Measurements from ENCODE around the gene IL17RA.

The IL17RA gene

DNA sequence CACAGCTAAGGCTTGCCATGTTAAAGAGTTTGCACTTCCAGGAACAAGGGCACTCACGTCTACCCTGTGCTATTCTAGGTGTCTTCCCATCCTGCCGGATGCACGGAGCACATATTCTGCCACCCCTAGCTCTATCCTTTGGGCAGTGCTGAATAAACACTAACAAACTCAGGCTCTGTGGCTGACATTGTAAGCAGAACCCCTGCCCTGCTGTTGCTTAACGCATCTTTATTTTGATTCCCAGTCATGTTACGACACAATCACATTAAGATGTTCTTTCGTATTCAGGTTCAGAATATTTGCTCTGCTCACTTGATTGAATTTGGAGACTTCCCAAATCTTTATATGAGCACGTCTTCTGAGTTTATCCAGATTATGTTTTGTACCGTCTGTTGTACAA is 77.9 kb downstream of the IL17RA start:
- no peak overlapping the region for H3K4me3 ChIP-seq (ENCODE audit: low read depth, low read length)
- DNase-seq (ENCODE audit: low read depth): no peak
- TF ChIP-seq, protein P1, sequence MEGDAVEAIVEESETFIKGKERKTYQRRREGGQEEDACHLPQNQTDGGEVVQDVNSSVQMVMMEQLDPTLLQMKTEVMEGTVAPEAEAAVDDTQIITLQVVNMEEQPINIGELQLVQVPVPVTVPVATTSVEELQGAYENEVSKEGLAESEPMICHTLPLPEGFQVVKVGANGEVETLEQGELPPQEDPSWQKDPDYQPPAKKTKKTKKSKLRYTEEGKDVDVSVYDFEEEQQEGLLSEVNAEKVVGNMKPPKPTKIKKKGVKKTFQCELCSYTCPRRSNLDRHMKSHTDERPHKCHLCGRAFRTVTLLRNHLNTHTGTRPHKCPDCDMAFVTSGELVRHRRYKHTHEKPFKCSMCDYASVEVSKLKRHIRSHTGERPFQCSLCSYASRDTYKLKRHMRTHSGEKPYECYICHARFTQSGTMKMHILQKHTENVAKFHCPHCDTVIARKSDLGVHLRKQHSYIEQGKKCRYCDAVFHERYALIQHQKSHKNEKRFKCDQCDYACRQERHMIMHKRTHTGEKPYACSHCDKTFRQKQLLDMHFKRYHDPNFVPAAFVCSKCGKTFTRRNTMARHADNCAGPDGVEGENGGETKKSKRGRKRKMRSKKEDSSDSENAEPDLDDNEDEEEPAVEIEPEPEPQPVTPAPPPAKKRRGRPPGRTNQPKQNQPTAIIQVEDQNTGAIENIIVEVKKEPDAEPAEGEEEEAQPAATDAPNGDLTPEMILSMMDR (conservative IDR thresholded peaks at IDR 0.05; ENCODE audit: low read depth, low read length): no peak

DNA sequence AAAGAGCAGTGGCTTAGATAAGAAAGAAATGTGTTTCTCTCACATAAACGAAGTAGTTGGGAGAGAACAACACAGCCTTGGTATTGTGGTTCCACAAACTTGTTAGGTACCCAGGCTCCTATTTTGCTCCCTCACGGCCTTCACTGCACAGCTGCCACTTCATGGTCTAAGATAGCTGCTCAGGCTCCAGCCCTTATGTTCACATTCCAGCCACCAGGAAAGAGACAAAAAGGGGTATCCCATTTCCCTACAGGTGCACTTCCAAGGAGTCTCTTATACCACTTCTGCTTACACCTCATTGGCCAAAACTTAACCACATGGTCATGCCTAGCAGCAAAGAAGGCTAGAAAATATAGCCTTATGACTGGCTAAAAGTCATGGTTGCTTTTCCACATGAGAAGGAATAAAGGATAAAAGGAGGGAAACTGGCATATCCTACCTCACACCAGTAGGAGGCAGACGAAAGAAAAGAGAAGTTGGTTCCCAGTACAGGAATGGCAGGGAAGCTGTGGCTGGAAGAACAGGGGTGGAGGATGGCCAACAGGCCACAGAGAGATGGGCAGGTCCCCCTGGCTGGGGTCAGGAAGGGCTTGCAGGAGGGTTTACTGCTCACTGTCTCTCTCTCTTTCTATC is 79.7 kb downstream of the IL17RA start:
- TF ChIP-seq, protein P1 (conservative IDR thresholded peaks at IDR 0.05; ENCODE audit: low read depth, low read length): peak; percentile 25
- no peak overlapping the region for H3K4me3 ChIP-seq (ENCODE audit: low read depth, low read length)
- peak; percentile 10 for DNase-seq (ENCODE audit: low read depth)

Measured in choroid plexus epithelial cell (primary cell).